Endothelial cell of umbilical vein (primary cell): ENCODE data around the gene MRPL42. TPM values are rescaled to one million over a fixed set of nuclear protein-coding genes. Genes with fewer than 3 reads are reported as not detected.

ENCODE experiments used
- Bru-seq: library from RNA; stranded (reverse); fragments of 400-500 nt; gene quantifications from one replicate; lab custom pipeline; 2021; lab: Mats Ljungman, UMichigan
- BruChase-seq, 2 experiments: library from RNA; stranded (reverse); fragments of 400-500 nt; gene quantifications; one replicate each; lab custom pipeline; 2021; lab: Mats Ljungman, UMichigan
- BruUV-seq: library from RNA; stranded (reverse); fragments of 400-500 nt; replicated peaks from 2 replicates; lab custom pipeline; 2021; lab: Mats Ljungman, UMichigan
- CTCF ChIA-PET: fragments of 300-600, 350-600 bp; sonication (Branson Sonifier 250); formaldehyde crosslinking; loops from one replicate; lab custom pipeline; 2021; ENCODE audit warnings: antibody characterized with exemption, inconsistent platforms; lab: Charles Lee
- POLR2A ChIA-PET: fragments of 300-600, 350-600 bp; sonication (Branson Sonifier 250); formaldehyde crosslinking; loops from one replicate; lab custom pipeline; 2021; ENCODE audit warnings: antibody characterized with exemption, inconsistent platforms; lab: Charles Lee
- DNase-seq: peaks from one replicate; pipeline ENCODE4 v3.0.0-alpha.2; 2011; ENCODE audit warnings: low read depth, low spot score
- FAIRE-seq: peaks from 2 replicates; lab custom pipeline; 2011; peaks lifted over from hg19 to GRCh38; lab: Jason Lieb, UNC
- H2AFZ ChIP-seq: 2 replicates; pipeline ENCODE4 v1.6.0; 2012; ENCODE audit warnings: low read depth, low read length, control low read depth, inconsistent platforms
- H3K27ac ChIP-seq: 2 replicates; pipeline ENCODE4 v1.5.1; 2011; ENCODE audit warnings: low read depth, mild to moderate bottlenecking, control low read depth, low read length, moderate library complexity; ENCODE audit not compliant: insufficient read depth
- H3K27me3 ChIP-seq, 2 experiments: 2 replicates each; pipeline versions ENCODE4 v1.6.0 to v1.6.1; 2011; ENCODE audit warnings: low read length in 2 of 2, mixed read lengths in 1 of 2; ENCODE audit not compliant: control insufficient read depth in 2 of 2, insufficient read depth in 2 of 2
- H3K36me3 ChIP-seq, 2 experiments: 2 replicates in 1 of 2; 3 replicates in 1 of 2; pipeline ENCODE4 v1.5.1; 2011; ENCODE audit warnings: low read length in 2 of 2, mild to moderate bottlenecking in 1 of 2, moderate library complexity in 1 of 2; ENCODE audit not compliant: control insufficient read depth in 2 of 2, insufficient read depth in 2 of 2; ENCODE audit errors: extremely low read depth in 1 of 2
- H3K4me1 ChIP-seq: 3 replicates; pipeline ENCODE4 v1.5.1; 2011; ENCODE audit warnings: mild to moderate bottlenecking, low read length; ENCODE audit not compliant: control insufficient read depth, insufficient read depth; ENCODE audit errors: extremely low read depth
- H3K4me2 ChIP-seq: 2 replicates; pipeline ENCODE4 v1.6.1; 2011; ENCODE audit warnings: low read length, control low read depth, mixed read lengths; ENCODE audit not compliant: insufficient read depth
- H3K4me3 ChIP-seq, 3 experiments: fragments of 200-600 bp in 1 of 3; sonication (generic), shearing (Covaris generic) in 1 of 3; replicated peaks in 1 of 3; 2 replicates each; pipeline ENCODE4 v1.5.1; 2011 to 2016; ENCODE audit warnings: control low read depth in 3 of 3, low read length in 3 of 3, mild to moderate bottlenecking in 2 of 3, inconsistent platforms in 1 of 3, low read depth in 1 of 3, moderate library complexity in 1 of 3; ENCODE audit not compliant: insufficient read depth in 1 of 3
- H3K79me2 ChIP-seq: 2 replicates; pipeline ENCODE4 v1.6.0; 2012; ENCODE audit warnings: low read length, inconsistent platforms; ENCODE audit not compliant: control insufficient read depth, insufficient read depth
- H3K9ac ChIP-seq: replicated peaks from 2 replicates; pipeline ENCODE3; 2011; ENCODE audit warnings: low read length, control low read depth; ENCODE audit not compliant: insufficient read depth; ENCODE audit errors: extremely low read depth
- H3K9me1 ChIP-seq: replicated peaks from 3 replicates; pipeline ENCODE4 v1.6.0; 2011; ENCODE audit warnings: mild to moderate bottlenecking, low read length; ENCODE audit not compliant: control insufficient read depth, insufficient read depth; ENCODE audit errors: extremely low read depth
- H3K9me3 ChIP-seq: replicated peaks from 2 replicates; pipeline ENCODE4 v1.5.1; 2012; ENCODE audit warnings: low read length, inconsistent platforms; ENCODE audit not compliant: control insufficient read depth, insufficient read depth
- H4K20me1 ChIP-seq: replicated peaks from 2 replicates; pipeline ENCODE3; 2011; ENCODE audit warnings: mild to moderate bottlenecking, low read length; ENCODE audit not compliant: control insufficient read depth, insufficient read depth; ENCODE audit errors: extremely low read depth
- EZH2 ChIP-seq: IDR thresholded peaks from 2 replicates; pipeline ENCODE4 v1.6.1; 2012; ENCODE audit warnings: borderline replicate concordance, low read depth, mild to moderate bottlenecking, moderate library complexity, low read length, inconsistent platforms; ENCODE audit not compliant: severe bottlenecking
- FOS ChIP-seq: IDR thresholded peaks from 2 replicates; pipeline ENCODE4 v1.6.1; 2011; ENCODE audit warnings: mild to moderate bottlenecking, low read length, moderate library complexity, borderline replicate concordance; ENCODE audit not compliant: insufficient read depth
- GATA2 ChIP-seq: IDR thresholded peaks from 2 replicates; pipeline ENCODE4 v1.7.0; 2011; ENCODE audit warnings: low read depth, mild to moderate bottlenecking, moderate library complexity, mixed read lengths, low read length; ENCODE audit not compliant: insufficient read length, insufficient read depth
- JUN ChIP-seq: IDR thresholded peaks from 2 replicates; pipeline ENCODE4 v1.6.1; 2011; ENCODE audit warnings: borderline replicate concordance, low read depth; ENCODE audit not compliant: insufficient read length, insufficient read depth
- MYC ChIP-seq: IDR thresholded peaks from one replicate; pipeline ENCODE4 v1.6.1; 2011; ENCODE audit warnings: mild to moderate bottlenecking, low read depth, low read length
- POLR2A ChIP-seq: IDR thresholded peaks from 2 replicates; pipeline ENCODE4 v1.6.1; 2012; ENCODE audit warnings: low read depth, mild to moderate bottlenecking, control low read depth, low read length
- POLR2AphosphoS5 ChIP-seq: IDR thresholded peaks from 2 replicates; pipeline ENCODE4 v1.6.1; 2012; ENCODE audit warnings: low read depth, mild to moderate bottlenecking, control low read depth, low read length, moderate library complexity; ENCODE audit not compliant: insufficient read depth
- dilution Hi-C: fragments of 300-500 bp; cut with MboI; formaldehyde crosslinking; loops from one replicate; pipeline ENCODE4 v1.15.0; 2019; ENCODE audit warnings: low sequenced_read_pairs; ENCODE audit not compliant: extremely low pct_ligation_motif_present
- intact Hi-C: fragments of 100-400 bp; cut with micrococcal nuclease; formaldehyde crosslinking; loops from one replicate; pipeline ENCODE4 v1.10.0; 2022
- long read RNA-seq: library from polyadenylated mRNA; stranded (forward); transcript quantifications from one replicate; pipeline ENCODE4 v2.0.0, GENCODE V29; 2021
- polyA minus RNA-seq, 3 experiments: library from RNA; depleted of rRNA, polyadenylated mRNA; stranded (reverse); fragments of >200 nt; gene quantifications; 1 replicate in 1 of 3; 2 replicates in 2 of 3; pipeline ENCODE4 v1.2.3, GENCODE V29; 2011
- polyA plus RNA-seq, 4 experiments: library from polyadenylated mRNA; depleted of rRNA in 3 of 4; stranded (reverse) in 3 of 4; unstranded in 1 of 4; fragments of >200 nt; gene quantifications; 2 replicates each; pipeline versions ENCODE4 v1.2.1 to v1.2.3, GENCODE V29; 2011 to 2012; ENCODE audit warnings: missing spikeins in 1 of 4
- total RNA-seq: library from RNA; stranded (reverse); gene quantifications from 2 replicates; pipeline ENCODE4 v1.2.3, GENCODE V29; 2021
- TF ChIP-seq, protein P1 (sequence below), 2 donors: IDR thresholded peaks; 1 replicate in 1 of 2; 2 replicates in 1 of 2; pipeline ENCODE4 v1.5.1; 2011; ENCODE audit warnings: low read length in 2 of 2, mild to moderate bottlenecking in 2 of 2, moderate library complexity in 2 of 2, control low read depth in 1 of 2, inconsistent platforms in 1 of 2, low read depth in 1 of 2; ENCODE audit not compliant: insufficient read depth in 1 of 2; ENCODE audit errors: extremely low read depth in 1 of 2
- TF ChIP-seq, protein P2 (sequence below): IDR thresholded peaks from 2 replicates; pipeline ENCODE4 v1.6.1; 2011; ENCODE audit not compliant: insufficient read depth, insufficient read length

Gene MRPL42
- total RNA-seq (58.0 and 61.2 TPM in 2 replicates), polyA plus RNA-seq (29.4 and 38.5 TPM in 2 replicates), polyA minus RNA-seq (30.6 and 31.9 TPM in 2 replicates), Bru-seq, nascent RNA (percentile 89 among the genes with signal in this experiment), BruChase-seq, experiment 1, labeled RNA remaining after a 6-hour chase (percentile 92 among the genes with signal in this experiment), BruChase-seq, experiment 2, labeled RNA remaining after a 2-hour chase (percentile 88 among the genes with signal in this experiment)
- polyA plus RNA-seq (2011; cell fraction: cytosol; rRNA removed), result 50.4 and 57.9 TPM in 2 replicates
- polyA plus RNA-seq (2011; cell fraction: nucleus; rRNA removed), result 34.6 and 44.1 TPM in 2 replicates
- polyA plus RNA-seq (2012), result 72.5 and 77.2 TPM in 2 replicates
- 20.5 TPM for polyA minus RNA-seq (2011; cell fraction: cytosol; rRNA and poly(A)+ RNA removed)
- polyA minus RNA-seq (2011; cell fraction: nucleus; rRNA and poly(A)+ RNA removed), result 26.4 and 44.3 TPM in 2 replicates
- long read RNA-seq, full-length matches to known transcripts, result 223 of 251 reads
- long read RNA-seq, partial matches to known transcripts, result 17 of 251 reads
- long read RNA-seq, other reads (novel, unspliced or antisense), result 11 of 251 reads

DNA sequence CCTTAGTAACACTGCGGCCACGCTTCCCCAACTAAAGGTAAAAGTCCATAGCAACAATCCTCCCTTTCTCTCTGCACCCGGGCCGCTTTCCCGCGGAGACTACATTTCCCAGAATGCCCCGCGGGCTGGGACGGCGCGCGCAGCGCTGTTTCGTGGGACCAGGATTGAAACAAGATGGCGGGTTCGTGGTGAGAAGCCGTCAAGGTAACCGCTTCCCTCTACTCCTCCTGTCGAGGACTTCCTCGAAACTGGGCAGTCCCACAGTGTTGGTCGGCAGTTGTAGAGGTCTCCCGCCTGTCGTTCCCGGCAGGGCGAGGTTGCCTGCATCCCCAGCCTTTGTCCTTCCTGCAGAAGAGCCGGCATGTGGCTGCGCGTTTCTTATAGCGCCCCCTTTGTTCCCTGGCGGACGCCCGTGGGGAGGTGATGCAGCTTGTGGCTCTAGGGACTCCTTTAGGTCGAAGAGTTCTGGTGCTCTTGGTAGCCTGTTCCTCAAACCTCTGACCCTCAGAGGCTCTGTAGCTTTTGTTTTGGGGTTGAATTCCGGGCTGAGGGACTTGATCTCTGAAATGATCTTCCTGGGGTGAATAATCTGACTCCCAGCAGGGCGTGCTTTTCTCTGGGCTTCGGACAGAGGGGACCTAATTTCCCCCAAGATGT, at the start of gene MRPL42:
Gene MRPL42 (plus strand): TSS at position 164 of the 657 bp plus-strand sequence. CDS start 1,772 bp downstream, outside the sequence.
- peak; percentile 88 for FAIRE-seq
- CTCF ChIA-PET, result interaction anchor here (0.6 to 2.1 kb wide), 12 partner anchors 11 to 635 kb away, joined by 3 to 12 read pairs (median 4); partner anchors contain the start of gene UBE2N
- no peaks in the 10 kb centered on the region for H3K9me3 ChIP-seq

More for the DNA sequence above, at the start of gene MRPL42:
- Histone ChIP-seq H3K27ac (peak within 1 kb of the TSS; percentile 86), H3K36me3 (no peaks in the 10 kb centered on the region), H3K9ac (peak within 1 kb of the TSS; percentile 96), H3K79me2 (peaks cover 46% of the 10 kb centered on the region), H3K4me3 (peak within 1 kb of the TSS; percentile 87 to 95 (median 88)), H3K9me1 (no peaks in the 10 kb centered on the region), H2AFZ (peak within 1 kb of the TSS; percentile 90), H4K20me1 (no peaks in the 10 kb centered on the region), H3K4me1 (peaks cover 9% of the 10 kb centered on the region), H3K4me2 (peak within 1 kb of the TSS; percentile 95), H3K27me3 (no peaks in the 10 kb centered on the region)
- peak; percentile 91 for DNase-seq
- TF ChIP-seq, protein P1, sequence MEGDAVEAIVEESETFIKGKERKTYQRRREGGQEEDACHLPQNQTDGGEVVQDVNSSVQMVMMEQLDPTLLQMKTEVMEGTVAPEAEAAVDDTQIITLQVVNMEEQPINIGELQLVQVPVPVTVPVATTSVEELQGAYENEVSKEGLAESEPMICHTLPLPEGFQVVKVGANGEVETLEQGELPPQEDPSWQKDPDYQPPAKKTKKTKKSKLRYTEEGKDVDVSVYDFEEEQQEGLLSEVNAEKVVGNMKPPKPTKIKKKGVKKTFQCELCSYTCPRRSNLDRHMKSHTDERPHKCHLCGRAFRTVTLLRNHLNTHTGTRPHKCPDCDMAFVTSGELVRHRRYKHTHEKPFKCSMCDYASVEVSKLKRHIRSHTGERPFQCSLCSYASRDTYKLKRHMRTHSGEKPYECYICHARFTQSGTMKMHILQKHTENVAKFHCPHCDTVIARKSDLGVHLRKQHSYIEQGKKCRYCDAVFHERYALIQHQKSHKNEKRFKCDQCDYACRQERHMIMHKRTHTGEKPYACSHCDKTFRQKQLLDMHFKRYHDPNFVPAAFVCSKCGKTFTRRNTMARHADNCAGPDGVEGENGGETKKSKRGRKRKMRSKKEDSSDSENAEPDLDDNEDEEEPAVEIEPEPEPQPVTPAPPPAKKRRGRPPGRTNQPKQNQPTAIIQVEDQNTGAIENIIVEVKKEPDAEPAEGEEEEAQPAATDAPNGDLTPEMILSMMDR (IDR thresholded peaks at IDR 0.05; ENCODE audit: extremely low read depth in 1 of 2, insufficient read depth in 1 of 2, low read depth in 1 of 2, low read length in 2 of 2), result peak; percentile 72 to 83
- TF ChIP-seq, protein P2, sequence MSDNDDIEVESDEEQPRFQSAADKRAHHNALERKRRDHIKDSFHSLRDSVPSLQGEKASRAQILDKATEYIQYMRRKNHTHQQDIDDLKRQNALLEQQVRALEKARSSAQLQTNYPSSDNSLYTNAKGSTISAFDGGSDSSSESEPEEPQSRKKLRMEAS, result peak; percentile 15
- peak; percentile 90 for TF ChIP-seq POLR2A
- TF ChIP-seq EZH2, result no peak
- TF ChIP-seq JUN, result no peak
- TF ChIP-seq MYC, result peak; percentile 80
- no peak for TF ChIP-seq GATA2
- TF ChIP-seq FOS, result no peak
- TF ChIP-seq POLR2AphosphoS5, result peak; percentile 82
- intact Hi-C loops, result loop anchor here (1.0 kb wide), 1 partner anchor 25 kb away; no protein-coding TSS in a partner anchor
- POLR2A ChIA-PET, result interaction anchor here (0.6 to 1.0 kb wide), 3 partner anchors 9 to 722 kb away, joined by 3 to 4 read pairs (median 3); no protein-coding TSS in a partner anchor
- dilution Hi-C loops, result no loop called here
- BruUV-seq, result TSS peak; percentile 68
